Measurements from ENCODE around the gene ROCK2. TPM values are rescaled to one million over a fixed set of nuclear protein-coding genes. Genes with fewer than 3 reads are reported as not detected.

The ROCK2 gene
- total and polyA plus RNA-seq, 9 donors = 13.2 to 71.9 (median 47.7) TPM

DNA sequence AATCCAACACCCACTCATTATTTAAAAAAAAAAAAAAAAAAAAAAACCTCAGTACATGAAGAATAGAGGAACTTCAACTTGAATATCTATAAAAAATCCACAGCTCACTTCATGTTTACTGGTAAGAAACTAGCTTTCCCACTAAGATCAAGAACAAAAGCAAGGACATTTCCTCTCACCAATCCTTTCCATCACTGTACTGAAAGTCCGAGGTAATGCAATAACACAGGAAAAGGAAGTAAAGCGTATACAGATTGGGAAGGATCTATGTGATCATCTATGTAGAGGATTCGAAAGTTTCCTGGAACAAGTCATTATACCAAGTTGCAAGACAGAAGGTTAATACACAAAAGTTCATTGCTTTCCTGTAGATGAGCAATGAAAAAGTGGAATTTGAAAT lies 63.2 kb downstream of the ROCK2 start:
- Histone ChIP-seq H3K36me3 (no peaks in the 10 kb centered on the region), H3K9me3 (no peaks in the 10 kb centered on the region), H3K4me1 (ENCODE audit: insufficient read depth) (no peaks in the 10 kb centered on the region), H3K27me3 (no peaks in the 10 kb centered on the region), H3K4me3 (no peak overlapping the region), H3K27ac (no peak overlapping the region)
- TF ChIP-seq EP300 (IDR thresholded peaks at IDR 0.05) (no peak), POLR2A (IDR thresholded peaks at IDR 0.05) (no peak)
- TF ChIP-seq, protein P1, sequence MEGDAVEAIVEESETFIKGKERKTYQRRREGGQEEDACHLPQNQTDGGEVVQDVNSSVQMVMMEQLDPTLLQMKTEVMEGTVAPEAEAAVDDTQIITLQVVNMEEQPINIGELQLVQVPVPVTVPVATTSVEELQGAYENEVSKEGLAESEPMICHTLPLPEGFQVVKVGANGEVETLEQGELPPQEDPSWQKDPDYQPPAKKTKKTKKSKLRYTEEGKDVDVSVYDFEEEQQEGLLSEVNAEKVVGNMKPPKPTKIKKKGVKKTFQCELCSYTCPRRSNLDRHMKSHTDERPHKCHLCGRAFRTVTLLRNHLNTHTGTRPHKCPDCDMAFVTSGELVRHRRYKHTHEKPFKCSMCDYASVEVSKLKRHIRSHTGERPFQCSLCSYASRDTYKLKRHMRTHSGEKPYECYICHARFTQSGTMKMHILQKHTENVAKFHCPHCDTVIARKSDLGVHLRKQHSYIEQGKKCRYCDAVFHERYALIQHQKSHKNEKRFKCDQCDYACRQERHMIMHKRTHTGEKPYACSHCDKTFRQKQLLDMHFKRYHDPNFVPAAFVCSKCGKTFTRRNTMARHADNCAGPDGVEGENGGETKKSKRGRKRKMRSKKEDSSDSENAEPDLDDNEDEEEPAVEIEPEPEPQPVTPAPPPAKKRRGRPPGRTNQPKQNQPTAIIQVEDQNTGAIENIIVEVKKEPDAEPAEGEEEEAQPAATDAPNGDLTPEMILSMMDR (IDR thresholded peaks at IDR 0.05) = no peak
- intact Hi-C loops (cut with DNase I) = no loop called here
- DNase-seq = no peak
- 86 to 92% (median 89%) methylated on average over 3 of the region's 3 CpGs for WGBS, 3 donors

DNA sequence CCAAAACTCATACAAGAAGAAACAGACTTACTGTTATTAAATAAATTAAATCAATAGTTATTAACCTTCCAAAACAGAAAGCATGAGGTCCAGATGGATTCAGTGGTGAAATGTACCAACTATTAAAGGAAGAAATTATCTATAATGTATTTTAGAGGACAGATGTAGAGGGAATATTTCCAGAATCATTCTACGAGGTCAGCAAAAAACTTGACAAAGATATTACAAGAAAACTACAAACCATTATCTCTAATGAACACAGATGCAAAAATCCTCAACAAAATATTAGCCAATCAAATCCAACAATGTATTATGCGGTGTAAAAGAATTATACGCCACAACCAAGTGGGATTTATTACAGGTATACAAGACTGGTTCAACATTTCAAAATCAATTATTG lies 63.7 kb downstream of the ROCK2 start:
- 89 to 91% (median 90%) methylated on average over 3 of the region's 3 CpGs for WGBS, 3 donors

GRCh38 chr2:11279398-11279797 lies 65.0 kb downstream of the ROCK2 start:
- Histone ChIP-seq H3K4me1 (ENCODE audit: insufficient read depth) (no peaks in the 10 kb centered on the region), H3K9me3 (no peaks in the 10 kb centered on the region), H3K27ac (no peak overlapping the region), H3K27me3 (no peaks in the 10 kb centered on the region), H3K36me3 (no peaks in the 10 kb centered on the region), H3K4me3 (no peak overlapping the region)
- intact Hi-C loops (cut with DNase I) = no loop called here
- DNase-seq = no peak
- WGBS, 3 donors = 60 to 66% (median 60%) methylated on average over 4 of the region's 4 CpGs
- TF ChIP-seq, protein P1 (IDR thresholded peaks at IDR 0.05) = no peak
- TF ChIP-seq POLR2A (IDR thresholded peaks at IDR 0.05) (no peak), EP300 (IDR thresholded peaks at IDR 0.05) (no peak)

More for the DNA sequence above, 63.7 kb downstream of the ROCK2 start:
- intact Hi-C loops (cut with DNase I) = no loop called here
- Histone ChIP-seq H3K27me3 (no peaks in the 10 kb centered on the region), H3K9me3 (no peaks in the 10 kb centered on the region), H3K4me1 (ENCODE audit: insufficient read depth) (no peaks in the 10 kb centered on the region), H3K4me3 (no peak overlapping the region), H3K27ac (no peak overlapping the region), H3K36me3 (no peaks in the 10 kb centered on the region)
- TF ChIP-seq EP300 (IDR thresholded peaks at IDR 0.05) (no peak), POLR2A (IDR thresholded peaks at IDR 0.05) (no peak)
- TF ChIP-seq, protein P1 (IDR thresholded peaks at IDR 0.05) = no peak
- no peak for DNase-seq

DNA sequence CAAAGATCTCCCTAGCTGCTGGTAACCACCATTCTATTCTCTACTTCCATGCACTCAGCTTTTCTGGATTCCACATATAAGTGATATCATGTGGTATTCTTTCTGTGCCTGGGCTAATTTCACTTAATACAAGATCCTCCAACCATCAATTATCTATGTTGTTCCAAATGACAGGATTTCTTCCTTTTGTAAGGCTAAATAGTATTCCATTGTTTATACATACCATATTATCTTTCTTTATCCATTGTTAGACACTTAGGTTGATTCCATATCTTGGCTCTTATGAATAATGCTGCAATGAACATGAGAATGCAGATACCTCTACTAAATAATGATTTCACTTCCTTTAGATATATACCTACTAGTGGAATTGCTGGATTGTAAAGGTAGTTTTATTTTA lies 66.2 kb downstream of the ROCK2 start:
- no peaks in the 10 kb centered on the region for H3K27me3 ChIP-seq
- no peaks in the 10 kb centered on the region for H3K4me1 ChIP-seq (ENCODE audit: insufficient read depth)
- intact Hi-C loops (cut with DNase I) = no loop called here
- H3K27ac ChIP-seq = no peak overlapping the region
- no peak for DNase-seq
- H3K36me3 ChIP-seq = no peaks in the 10 kb centered on the region
- TF ChIP-seq POLR2A (IDR thresholded peaks at IDR 0.05) = no peak
- H3K9me3 ChIP-seq = no peaks in the 10 kb centered on the region
- H3K4me3 ChIP-seq = no peak overlapping the region

- intact Hi-C loops (cut with DNase I) = no loop called here
- no peaks in the 10 kb centered on the region for H3K36me3 ChIP-seq
- H3K27me3 ChIP-seq = no peaks in the 10 kb centered on the region
- WGBS, 3 donors = 80 to 91% (median 89%) methylated on average over 6 of the region's 6 CpGs
- no peaks in the 10 kb centered on the region for H3K9me3 ChIP-seq
- no peak overlapping the region for H3K27ac ChIP-seq
- no peak overlapping the region for H3K4me3 ChIP-seq
- H3K4me1 ChIP-seq (ENCODE audit: insufficient read depth) = no peaks in the 10 kb centered on the region
- TF ChIP-seq, protein P1 (IDR thresholded peaks at IDR 0.05) = no peak
- no peak for TF ChIP-seq EP300 (IDR thresholded peaks at IDR 0.05)
- no peak for TF ChIP-seq POLR2A (IDR thresholded peaks at IDR 0.05)
- no peak for DNase-seq
Measured at GRCh38 chr2:11275910-11276309, 68.5 kb downstream of the ROCK2 start.
